DMS 273 treated with DMSO at 0.1 percent for 48 hours (cell line): ENCODE results near the gene MME.
"Not testable (repeated sequence)": the region's sequence is repeated elsewhere in the genome, so short reads cannot be mapped to it uniquely, and the experiment has no call there.

Experiments used
- DNase-seq: peaks from one replicate; lab custom pipeline; 2025; lab: John Stamatoyannopoulos, UW

The MME gene

DNA sequence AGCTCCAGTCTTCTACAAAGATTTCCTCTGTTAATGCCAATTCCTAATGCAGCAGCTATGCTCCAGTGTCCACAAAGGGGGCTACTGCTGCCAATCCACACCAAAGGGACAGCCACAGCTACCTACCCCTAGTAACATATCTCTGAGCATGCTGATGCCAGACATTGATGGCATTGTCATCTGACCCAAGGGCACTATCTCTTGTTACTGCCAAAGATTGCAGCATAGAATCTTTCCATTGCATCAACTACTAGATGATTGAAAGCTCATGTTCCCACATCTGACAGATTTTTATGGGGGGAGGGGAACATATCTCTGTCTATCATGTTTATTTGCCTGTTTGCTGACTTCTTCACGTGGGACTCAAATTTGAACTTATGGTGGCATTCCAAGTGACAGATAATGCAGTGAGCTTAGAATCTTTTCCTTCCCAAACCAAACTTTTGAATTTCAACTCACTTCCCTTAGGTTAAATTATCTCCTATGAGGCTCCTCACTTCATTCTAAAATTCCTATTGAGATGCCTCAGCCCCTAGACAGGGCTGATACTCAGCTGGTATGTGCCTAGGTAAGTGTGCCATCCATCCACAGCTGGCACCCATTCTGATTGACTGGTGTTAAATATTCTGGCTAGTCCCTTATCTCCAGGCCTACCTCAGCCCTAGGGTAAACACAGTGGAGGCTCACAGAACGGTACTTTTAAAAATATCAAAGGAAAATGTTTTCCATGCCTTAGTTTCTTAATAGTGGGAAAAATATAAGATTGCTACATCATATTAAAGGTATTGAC lies 113.0 kb downstream of the MME start:
- DNase-seq, result no peak

DNA sequence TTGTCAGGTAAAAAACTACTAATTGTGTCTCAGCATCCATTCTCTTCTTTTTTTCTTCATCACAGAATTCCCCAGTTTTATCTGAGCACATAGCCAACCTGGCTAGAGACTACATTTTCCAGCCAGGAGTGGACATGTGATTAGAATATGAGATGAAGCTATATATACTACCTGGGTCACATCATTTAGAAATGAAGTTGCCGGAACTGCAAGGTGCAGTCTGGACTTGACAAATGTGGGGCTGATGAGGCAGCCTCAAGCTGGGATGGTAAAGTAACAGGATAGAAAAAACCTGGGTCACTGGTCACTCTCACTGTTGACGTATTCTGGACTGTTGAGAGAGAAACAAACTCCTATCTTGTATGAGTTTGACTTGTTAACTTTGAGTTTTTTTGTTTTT lies 113.7 kb downstream of the MME start:
- DNase-seq, result no peak

DNA sequence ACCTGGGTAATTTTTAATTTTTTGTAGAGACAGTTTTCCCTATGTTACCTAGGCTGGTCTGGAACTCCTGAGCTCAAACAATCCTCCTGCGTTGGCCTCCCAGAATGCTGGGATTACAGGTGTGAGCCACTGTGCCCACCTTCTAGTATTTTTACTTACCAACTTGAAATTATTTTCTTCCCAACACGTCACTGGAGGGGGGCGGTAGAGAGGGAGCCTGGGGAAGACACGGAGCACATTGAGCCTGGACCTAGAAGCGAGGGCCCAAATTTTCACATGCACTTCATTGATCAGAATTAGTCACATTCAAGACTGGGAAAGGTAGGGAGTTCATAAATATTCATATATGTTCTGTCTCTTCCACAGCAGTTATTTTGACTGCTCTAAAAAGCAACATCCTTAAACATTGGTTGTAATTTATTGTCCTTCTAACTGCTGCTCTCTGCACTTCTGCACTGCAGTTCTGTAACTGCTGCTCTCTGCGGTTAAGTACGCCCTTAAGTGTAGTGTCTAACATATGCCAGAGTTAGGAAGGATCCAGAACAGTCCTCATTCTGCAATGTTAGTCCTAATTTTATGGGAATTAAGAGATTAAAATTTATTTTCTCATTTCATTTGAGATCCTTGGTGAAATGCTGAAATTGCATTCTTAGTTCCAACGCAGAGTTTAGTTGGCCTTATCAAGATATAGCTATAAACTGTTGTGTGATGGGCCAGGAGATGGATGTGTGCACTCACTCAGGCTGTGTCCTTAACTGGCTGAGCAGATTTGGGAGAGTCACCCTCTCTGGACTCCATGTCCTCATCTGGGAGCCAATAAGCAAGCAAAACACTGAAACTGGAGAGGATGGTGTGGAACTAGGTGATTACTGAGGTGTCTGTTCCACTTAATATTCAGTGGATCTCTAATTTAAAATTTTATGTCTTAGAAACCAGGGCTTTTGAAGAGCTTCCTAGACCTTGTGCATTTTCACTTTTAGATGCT lies 115.1 kb downstream of the MME start:
- DNase-seq, result no peak

DNA sequence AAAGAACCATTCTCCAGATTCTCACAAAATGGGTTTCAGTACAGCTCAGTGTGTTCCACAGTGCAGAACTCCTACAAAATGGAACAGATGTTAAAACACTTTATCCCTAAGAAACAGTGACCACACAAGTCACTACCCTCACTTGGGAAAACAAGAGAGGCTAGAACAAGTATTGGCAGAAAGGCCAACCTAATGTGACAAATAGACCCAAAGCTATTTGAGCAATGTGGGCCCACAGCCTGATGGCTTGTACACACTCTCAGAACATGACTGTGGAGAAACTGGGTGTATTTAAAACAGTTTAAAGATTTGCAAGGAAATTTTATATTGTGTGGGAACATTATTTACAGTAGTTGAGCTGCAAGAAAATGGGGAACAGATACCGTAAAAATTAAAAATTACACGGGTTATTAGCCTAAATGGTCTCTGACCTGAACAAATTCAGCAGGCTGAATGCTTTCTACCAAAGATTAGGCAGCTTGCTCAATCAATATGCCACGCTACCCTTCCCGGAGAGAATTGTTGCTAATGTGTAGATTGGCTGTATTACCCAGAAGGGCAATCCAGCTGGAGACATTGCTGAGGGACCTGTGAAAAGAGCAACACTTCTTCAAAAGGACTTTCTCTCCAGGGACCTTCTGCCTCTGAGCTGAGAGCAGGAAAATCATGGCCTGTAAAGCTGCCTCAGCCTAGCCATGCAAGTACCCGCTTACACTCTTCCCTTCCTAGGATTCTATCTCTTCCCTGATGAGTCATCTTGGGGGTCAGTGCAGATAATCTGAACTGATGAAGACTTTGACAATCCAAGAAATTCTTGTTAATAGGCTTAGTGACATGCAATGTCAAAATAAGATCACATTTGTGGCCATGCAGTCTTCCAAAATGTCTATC lies 116.3 kb downstream of the MME start:
- no peak for DNase-seq

DNA sequence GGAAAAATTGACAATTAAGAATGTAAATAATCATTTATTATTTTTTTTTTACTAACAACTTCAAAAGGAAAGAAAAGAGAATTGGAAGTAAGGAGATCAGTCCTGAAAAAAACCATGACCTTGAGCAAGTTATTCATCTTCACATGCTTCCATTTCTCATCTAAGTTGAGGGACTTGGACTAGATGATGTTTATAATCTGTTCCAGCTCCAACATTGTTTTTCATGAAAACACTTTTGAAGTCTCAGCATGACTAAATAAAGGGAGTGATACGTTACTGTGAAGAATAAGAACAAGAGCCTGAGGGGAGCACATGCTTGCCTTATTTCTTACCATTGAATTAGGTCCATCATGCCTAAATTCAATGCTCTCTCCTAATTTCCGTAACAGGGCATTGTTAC lies 117.7 kb downstream of the MME start:
- DNase-seq, result no peak

DNA sequence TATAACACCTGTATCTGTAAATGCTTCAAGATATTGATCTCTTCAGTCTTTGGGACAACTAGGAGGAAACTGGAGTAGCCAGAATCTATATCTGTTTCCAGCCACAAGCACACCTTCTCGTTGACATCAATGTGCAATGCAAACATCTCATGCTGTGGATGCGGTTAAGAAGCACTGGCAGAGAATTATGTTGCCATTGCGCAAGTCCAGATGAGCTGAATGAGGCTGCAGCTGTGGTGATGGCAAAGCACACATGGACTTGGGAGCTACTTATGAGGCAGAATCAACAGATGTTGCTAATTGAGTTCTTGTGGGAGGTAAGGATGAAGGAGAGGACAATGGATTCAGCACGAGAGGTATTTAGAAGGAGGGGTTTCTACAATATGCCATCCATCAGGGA lies 122.5 kb downstream of the MME start:
- DNase-seq, result no peak

DNA sequence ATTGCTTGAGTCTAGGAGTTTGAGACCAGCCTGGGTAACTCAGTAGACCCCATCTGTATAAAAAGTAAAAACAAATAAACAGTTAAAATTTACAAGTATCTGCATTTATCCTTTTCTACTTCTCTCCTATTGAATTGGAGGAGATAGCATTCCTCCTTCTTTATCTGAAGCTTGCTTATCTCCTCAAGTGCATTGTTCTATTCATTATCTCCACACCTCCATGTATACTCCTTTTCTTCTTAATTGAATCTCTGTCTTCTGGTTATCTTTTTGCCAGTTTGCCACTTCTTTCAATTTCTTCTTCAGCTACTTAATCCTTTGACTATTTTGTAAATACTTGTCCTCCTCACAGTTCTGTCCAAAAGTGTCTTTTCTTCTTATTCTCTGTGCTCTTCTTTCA lies 124.7 kb downstream of the MME start:
- DNase-seq, result no peak

DNA sequence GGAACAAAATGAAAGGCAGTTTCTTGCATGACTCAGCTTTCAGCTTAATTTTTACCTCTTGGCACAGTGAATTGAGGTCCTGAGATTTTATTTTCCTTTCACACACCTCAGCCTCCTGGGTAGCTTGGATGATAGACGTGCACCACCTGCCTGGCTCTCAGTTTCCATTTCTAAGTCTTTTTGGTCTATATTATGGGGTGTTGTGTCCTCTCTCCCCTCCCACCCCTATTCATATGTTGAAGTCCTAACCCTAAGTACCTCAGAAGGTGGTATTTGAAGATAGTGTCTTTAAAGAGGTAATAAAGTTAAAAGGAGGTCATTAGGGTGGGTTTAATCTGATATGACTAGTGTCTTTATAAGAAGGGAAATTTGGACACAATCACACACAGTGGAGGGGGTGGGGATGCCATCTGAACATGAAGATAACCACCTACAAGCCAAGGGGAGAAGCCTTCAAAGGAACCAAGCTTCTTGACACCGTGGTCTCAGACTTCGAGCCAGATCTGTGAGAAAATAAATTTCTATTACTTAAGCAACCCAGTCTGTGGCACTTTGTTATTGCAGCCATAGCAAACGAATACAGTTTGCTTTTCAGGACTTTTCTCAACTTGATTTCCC lies 128.2 kb downstream of the MME start:
- no peak for DNase-seq

DNA sequence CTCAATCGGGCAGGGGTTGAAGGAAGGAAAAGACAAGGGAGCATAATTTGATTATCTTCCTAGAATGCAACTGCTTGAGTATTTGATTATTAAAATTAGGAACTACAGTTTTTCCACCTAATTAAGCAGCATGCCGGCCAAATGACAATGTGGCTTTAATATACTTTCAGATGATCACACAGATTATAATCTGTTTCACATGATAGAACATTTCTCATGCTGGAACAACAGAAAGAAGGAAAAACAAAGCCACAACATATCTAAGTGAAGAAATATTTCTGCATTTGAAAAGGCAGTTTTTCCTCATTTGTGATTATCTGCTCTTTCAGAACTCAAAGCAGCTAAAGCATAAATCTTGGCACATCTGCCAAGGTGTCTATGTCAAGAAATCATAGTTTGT lies 130.6 kb downstream of the MME start:
- DNase-seq, result no peak

DNA sequence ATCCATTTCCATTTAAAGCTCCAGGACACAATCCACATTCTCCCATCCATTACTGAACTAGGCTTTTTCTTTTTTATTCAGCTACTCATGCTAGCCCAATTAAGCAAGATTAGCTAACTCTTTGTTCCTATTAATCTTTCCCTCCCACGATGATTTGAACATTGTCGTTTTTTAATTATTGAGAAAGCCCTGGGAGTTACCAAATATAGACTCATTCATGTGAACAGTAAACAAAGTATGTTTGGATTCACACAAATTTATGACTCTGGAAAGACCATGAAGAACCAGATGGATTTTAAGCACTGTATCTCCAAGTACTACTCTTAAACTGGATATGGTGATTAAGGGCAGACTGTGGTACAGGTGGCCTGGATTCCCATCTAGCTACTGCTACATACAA lies 131.1 kb downstream of the MME start:
- no peak for DNase-seq

DNA sequence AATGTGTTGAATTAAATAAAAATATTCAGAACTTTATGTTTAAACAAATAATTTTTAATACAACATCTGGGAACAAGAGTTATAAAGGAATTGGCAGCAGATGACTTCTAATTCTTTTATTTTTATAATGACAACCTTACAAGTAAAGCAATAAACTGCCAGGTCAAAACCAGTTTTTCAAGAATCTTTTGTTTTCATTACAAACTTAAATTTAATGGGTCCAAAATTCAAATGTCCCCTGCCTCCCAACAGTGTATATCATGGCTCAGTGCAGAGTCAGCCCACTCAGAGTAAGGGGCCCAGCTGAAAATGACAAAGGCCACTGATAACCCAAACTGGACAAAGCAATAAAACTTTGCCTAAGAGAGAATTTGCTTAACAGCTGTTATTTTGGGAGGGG lies 131.8 kb downstream of the MME start:
- no peak for DNase-seq

DNA sequence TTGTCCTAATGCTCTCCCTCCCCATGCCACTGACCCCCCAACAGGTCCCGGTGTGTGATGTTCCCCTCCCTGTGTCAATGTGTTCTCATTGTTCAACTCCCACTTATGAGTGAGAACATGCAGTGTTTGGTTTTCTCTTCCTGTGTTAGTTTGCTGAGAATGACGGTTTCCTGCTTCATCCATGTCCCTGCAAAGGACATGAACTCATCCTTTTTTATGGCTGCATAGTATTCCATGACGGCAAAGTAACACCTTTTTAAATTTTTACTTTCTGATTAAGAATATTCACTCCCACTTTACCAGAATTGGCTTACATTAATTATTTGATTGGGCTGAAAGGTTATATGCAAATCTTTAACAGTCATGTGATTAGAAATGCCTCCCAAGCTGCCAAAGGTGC lies 135.9 kb downstream of the MME start:
- DNase-seq, result not testable (repeated sequence)

DNA sequence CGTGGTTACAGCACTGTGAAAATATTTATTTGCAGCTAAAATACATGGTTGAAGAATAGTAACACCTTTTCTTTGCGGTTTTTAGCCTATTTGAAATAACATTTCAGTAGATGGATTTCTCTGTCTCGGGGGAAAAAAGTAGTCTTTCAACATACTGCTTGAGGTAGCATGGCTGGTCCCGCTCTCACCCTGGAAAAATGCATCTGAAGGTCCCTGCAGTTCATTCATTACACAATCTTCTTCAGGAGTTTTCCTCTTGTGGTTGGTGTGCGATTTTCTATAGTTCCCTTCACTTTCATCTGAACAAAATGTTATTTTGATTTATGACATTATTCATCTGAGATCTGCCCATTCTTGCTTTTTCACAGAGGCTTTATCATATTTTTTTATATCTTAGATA lies 137.5 kb downstream of the MME start:
- DNase-seq, result no peak

DNA sequence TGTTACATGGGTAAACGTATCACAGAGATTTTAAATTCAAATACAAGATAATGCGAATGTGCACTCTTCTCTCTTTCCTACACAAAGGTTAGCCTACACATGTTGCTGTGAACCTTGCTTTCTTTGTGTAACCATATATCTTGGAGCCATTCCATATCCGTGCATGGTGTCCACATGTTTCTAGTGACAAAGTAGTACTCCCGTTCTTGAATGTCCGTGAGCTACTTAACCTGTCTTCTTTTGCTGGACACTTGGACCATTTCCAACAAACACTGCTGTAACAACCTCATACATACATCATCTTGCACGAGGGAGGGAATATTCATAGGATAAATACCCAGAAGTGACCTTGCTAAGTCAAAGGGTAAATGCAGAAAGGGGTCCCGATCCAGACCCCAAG lies 138.3 kb downstream of the MME start:
- no peak for DNase-seq

DNA sequence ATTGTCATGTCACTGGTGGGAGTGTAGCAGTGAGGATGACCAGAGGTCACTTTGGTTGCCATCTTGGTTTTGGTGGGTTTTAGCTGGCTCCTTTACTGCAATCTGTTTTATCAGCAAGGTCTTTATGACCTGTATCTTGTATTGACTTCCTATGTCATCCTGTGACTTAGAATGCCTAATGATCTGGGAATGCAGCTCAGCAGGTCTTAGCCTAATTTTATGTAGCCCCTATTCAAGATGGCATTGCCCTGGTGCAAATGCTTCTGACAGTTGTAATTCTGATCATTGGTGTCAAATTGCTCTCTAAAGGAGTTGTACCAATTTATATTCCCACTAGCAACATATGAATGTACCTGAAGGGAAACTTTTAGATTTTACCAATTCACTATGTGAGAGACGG lies 139.0 kb downstream of the MME start:
- DNase-seq, result no peak

DNA sequence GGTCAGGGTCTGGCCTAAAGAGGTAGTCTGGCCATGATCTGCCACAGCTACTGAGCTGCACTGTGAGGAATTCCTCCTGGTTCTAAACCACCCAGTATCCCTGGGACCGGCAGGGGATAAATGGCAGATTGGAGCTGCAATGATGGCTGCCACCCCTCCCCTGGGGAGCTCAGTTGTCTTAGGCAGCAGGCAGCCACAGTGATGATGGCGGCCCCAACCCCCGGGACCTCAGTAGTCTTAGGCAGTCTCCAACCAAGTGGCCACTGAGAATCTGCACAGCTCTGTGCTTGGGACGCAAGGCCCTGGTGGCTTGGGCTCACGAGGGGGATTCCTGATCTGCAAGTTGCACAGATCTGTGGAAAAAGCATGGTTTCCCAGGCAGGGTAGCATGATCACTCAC lies 145.3 kb downstream of the MME start:
- DNase-seq, result no peak

DNA sequence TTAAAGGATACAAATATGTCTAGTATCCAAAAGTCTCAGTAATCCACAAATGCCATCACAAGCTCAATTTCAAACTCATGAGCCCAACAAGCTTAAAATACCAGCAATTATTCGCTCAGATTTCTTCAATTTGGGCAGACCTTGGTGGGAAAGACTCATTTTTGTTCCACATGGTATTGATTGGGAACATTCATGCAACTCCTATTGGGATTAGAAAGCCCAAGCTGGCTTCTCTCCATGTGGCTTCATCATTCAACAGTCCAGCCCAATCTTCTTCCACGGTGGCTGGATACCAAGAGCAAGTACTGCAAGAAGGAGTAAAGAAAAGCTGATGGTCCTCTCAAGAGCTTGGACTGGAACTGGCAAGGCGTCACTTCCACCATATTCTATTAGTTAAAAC lies 147.0 kb downstream of the MME start:
- no peak for DNase-seq

DNA sequence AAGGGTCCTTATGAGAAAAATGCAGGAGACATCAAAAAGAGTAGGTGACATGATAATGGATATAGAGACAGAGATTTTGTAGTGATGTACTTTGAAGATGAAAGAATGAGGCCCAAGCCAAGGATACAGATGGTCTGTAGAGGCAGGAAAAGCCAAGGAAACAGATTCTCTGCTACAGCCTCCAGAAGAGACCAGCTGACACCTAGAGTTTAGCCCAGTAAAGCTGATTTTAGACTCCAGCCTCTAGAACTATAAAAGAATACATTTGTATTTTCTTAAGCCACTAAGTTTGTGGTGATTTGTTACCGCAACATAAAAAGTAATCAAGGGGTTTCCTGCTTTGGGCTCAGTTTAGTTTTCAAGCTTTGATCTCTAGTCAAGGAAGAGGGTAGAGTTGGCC lies 148.6 kb downstream of the MME start:
- no peak for DNase-seq

DNA sequence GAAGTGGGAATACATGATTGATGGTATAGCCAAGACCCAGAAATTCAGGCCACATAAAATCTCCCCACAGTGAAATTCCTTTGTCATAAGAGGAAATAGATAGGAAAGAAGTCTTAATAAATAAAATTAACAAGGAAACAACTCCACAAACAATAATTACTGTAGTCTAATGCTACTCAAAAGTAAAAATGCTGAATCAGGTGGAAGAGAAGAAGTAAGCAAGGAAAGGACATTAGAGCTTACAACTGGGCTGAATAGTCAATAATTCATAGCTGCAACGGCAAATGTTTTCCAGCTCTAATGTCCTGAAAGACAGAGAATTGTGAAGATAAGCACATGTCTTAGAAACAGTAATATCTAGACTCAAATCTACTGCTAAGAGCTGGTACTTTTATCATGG lies 149.0 kb downstream of the MME start:
- no peak for DNase-seq

DNA sequence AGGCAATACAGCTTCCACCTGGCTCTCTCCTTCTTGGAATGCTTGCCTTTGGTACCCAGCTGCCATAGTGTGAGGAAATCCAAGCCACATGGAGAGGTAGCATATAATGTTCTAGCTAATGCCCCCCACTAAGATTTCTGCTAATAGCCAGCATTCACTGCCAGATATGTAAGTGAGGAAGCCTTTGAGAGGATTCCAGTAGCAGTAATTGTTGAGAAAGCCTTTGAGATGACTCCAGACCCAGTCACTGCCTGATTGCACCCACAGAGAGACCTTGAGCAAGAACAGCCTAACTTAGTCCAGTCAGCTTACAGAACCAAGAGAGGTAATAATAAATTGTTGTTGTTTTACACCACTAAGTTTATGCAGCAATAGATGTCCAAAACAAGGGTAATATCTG lies 150.3 kb downstream of the MME start:
- no peak for DNase-seq

DNA sequence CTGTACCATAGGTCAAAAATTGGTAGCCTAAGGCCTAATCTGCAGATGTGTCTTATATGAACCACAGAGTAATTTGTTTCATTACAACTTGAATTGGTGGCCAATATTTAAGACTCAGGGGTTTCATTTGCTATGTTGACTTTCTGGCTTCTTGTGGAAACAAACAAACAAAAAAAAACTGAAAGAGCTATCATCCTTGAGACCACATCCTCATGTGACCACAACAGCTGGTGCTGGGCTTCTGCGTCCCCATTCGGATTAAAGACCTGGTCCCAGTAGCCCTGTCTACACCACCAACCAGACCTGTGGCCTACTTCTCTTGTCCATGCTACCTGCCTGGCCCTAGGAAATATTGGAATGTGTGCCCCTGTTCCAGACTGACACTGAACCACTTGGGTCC lies 151.7 kb downstream of the MME start:
- no peak for DNase-seq

DNA sequence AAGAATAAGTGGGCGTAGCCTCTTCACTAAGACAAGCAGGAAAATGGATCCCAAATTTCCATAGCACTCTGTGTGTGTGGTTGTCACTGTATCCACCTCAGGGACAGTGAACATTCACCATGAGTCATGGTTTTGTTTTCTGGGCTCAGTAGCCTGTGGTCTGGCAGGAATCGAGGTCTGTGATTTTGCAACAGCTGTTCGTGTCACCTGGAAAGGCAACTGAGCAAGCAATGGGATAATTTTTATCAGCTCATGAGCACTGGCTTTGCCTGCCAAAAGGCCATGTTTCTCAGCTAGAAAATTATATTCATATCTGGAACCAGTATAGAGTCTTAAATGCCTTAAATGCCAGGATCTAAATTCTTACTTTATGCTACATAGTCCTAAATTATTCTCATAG lies 152.5 kb downstream of the MME start:
- peak; percentile 6 for DNase-seq
